HG03095 (cell line): Measurements from ENCODE around the gene ANKRD44.

ENCODE experiments used
- ATAC-seq: cut with Tn5 transposase; IDR thresholded peaks from one replicate; pipeline ENCODE4 v1.9.1; 2021; ENCODE audit warnings: moderate library complexity; ENCODE audit not compliant: unreplicated experiment

ANKRD44 gene

DNA sequence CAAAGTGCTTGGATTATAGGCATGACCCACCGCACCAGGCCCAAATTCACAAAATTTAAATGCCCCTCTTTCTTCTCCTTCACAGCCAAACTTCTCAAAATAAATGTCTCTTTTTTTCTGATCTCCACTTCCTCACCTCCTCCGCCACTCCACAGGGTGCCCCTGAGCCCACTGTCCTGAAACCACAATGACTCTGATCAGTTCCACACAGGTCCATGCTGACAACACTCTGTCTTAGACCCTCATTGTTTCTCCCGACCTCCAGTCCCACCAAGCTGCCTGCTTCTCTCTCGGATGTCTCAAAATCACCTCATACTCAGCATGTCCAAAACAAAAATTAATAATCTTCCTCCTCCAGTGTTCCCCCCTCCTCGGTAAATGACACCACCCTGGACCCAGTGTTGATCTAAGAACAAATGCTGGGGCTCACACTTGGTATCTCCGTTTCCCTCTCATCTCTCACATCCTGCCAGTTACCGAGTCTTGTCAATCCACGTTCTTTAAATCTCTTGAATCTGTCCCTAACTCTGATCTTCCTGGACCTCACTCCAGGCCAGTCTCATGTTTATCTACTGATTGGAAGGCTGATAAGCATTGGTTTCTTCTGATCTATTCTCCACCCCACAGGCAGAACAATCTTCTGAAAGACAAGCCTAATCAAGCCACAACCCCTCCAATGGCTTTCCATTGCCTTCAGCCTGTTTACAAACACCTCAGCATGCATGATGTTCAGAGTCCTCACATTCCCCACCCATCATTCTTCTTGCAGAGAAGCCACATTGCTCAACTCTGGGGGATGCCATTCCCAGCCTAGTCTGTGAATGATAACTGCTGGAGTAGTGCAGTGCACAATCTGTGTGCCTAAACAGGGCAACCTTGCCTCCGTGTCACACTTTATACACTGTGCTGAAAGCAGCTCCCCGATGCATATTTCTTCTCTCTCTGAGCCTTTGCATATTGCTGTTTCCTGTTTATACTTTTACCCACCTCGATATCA, 12.4 kb upstream of the ANKRD44 start:
- ATAC-seq: peak; percentile 39

DNA sequence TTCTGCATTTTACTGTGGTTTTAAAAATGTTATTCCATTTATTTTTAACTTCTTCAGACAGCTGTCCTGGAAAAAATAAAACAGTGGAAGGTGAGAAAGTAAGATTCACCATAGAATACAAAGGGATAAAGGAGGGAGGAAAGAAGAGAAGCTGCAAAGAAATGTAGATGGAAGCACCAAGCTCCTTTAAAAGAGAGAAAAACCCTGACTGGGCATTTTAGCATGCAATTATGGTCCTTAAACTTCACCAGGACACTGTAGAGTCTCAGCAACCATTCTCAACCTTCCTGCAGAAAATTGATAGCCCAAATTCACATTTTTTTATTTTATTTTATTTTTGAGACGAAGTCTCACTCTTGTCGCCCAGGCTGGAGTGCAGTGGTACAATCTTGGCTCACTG, 11.6 kb upstream of the ANKRD44 start:
- ATAC-seq: no peak

DNA sequence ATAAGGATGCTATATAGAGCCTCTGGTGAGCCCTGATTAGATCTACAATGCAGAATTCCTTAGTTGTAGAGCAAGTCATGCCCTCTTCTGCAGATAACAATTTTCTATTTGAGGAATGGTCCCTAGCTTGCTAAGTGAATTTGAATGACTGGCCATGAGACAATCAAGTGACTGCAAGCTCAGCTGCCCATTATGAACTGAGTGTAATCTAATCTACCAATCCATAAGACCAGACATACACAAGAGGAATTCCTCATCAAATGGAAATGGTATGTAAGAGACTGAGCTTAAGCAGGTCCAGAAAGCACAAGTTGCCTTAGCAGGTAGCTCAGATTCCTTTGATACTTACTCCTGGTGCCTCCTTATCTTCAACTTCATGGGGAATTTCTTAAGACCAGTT, 4.8 kb upstream of the ANKRD44 start:
- no peak for ATAC-seq

DNA sequence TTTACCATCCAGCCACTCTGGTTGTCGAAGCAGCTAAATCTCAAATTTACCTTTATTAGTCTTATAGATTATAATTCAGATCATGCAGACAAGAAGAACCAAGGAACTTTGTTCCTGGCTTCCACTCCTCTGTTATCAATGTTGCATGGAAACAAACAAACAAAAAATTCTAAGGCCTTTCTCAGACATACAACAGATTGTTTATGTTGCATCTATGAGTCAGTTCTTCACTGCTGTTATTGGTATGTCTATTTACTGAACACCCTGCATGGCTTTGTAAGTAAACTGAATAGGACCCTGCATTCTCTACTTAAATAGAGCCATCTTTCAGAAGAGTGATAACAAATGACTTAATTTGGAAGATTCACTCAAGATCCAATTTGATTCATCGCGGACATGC, 1.6 kb upstream of the ANKRD44 start:
- ATAC-seq: no peak

DNA sequence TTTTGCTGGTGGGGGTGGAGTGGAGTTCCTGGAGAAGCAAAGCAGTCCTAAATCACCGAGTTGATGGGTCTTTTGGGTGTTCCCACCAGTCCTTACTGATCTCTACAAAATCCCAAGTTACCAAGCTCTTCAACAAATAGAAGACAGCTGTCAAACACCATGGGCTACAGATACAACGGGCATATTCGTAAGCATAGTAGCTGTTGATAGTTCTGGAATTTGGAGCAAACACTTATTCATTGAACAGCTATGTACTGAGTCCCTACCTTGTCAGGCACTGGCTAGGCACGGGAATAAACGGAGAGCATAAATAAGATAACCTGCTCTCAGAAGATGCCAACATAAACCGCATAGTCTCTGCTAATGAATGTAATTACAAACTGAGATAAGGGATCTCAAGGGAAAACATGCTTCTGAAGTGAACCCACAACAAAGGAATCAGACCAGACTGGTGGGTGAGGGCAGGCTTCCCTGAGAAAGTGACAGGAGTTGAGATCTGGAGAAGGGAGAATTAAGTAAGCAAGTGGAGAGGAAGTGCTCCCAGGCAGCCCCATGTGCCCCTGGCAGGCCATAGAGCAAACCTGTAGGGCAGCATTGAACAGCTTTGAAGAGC, 947 bp upstream of the ANKRD44 start:
- ATAC-seq: no peak

DNA sequence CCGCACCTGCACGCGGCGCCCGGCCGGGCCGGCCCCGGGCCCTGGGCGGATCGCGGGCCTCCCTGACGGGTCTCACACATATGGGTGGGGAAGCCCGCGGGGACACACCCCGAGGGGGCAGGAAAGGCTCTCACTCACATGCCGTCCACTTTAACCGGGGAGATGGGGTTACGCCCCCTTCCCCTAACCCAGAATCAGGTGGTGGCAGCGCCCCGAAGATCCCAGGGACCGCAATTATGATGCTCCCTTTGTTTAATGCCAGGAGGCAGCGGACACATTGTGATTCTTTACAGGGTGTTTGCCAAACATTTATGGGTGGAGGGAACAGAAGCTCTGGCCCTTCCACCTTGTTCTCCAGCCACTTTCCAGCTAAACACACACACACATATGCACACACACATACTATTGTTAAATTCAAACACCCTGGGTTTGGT, 424 bp upstream of the ANKRD44 start:
- no peak for ATAC-seq

DNA sequence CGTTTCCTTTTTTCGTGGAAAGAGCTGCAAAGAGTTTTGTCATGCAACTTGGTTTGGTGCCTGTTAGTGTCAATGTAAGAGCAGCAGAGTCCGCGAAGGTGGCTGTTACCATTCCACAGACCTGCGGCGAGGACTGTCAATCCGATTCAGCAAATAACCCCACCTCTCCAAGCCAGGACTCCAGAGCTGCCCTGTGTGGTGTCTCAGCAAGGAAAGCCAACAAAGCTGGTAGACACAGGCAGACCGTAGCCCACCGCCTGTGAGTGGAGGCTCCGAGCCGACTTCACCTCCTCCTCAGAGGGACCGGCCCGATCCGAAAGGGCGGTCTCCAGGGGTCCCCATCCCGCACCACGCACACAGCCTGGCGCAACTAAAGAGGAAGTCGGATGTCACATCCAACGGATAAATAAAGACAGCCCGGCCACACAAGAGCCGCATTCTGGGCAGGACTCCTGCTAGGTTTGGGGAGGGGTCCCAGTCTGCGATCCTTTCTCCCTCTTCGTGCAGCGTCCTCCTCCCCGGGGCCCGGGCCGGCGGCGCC, 819 bp downstream of the ANKRD44 start:
- ATAC-seq: no peak

DNA sequence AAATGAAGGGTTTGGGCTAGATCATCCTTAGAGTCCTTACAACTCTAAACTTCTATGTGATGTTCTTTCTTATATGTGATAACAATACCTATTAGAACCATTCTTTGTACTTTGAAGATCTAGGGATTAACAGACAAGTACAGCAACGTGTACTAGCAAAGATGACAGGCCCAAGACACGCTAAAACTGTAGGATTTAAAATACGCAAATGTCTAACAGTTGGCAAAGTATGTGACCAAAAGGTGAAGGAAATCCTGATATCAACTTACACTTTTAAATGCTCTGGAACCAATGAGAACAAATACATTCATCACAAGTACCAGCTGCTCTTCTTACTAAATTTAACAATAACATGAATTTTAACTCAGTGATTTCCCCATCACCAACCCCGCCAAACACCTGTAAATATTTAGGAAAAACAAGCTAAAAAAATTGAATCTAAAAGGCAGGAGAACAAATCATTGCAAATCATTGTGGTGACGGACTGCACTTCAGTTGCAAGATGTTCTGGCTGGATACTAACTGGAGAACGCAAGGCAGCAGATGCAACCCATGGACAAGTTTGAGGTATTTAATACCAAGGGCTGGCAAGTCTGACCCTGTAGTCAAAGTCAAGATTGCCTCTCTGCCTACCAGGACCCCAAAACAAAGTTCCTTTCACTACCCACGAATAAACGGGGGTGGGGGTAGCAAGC, 1.4 kb downstream of the ANKRD44 start:
- no peak for ATAC-seq

DNA sequence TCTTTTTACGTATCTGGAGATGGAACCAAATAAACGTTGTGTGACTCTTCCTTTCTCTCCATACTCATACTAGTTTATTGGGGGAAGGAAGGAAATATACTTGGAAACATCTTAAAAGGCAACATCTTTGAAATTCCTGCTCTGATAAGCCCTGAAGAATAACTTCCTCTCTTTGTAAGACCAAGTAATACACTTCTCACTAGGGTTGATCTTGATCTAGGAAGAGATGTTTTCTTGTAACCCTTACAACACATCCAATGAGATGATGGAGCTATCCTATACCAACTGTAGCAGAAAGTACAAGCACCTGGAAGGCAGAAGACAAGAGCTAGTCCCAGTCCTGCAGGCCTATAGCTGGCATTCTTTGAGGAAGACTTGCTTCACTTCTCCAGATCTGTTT, 2.0 kb downstream of the ANKRD44 start:
- ATAC-seq: no peak

DNA sequence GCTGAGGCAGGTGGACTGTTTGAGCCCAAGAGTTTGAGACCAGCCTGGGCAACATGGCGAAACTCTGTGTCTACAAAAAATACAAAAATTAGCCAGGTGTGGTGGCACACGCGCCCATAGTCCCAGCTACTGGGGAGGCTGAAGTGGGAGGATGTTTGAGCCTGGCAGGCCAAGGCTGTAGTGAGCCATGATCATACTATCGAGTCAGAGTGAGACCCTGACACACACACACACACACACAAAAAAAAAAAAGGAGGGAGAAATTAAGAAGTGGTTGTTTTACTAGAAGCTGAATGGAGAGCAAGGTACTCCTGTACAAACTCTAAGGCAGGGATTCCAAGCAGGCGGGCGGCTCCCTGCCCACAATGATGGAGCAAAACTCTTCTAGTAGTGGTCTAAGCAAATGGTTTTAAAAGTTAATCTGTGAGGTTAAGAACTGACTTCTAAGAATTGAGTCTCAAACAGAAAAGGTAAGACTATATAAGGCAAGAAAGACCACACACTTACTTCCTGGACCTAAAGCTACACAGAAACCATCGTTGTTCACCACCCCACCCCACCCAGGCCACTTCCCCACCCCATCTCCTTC, 2.6 kb downstream of the ANKRD44 start:
- ATAC-seq: peak; percentile 17

DNA sequence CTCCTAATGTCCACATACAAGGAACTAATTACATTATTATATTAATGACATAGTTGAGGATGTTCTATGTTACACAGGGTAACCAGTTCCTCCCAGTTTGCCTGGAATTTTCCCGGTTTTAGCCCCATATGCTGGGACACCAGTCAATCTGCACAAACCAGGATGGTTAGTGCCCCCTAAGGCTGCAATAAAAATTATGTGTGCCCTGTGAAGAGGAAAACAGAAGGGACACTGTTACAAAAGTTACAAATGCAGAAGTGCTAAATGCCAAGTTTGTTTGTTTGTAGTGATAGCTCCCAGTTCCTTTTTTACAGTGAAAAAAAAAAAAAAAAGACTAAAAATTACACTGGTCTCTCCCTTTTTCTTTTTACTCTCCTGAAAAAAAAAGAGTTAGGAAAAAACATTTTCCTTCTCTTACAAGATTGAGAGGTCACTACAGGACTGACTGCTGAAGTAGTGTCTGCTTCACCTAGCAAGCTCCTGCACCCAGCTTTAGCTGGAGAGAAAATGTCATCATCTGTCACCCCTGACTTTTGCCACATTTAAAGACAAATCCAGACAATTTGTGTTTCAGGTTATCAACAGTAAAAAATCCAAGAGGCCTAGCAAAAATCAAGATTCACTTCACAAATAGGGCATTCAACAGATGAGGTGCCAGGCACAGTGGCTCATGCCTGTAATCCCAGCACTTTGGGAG, 3.2 kb downstream of the ANKRD44 start:
- ATAC-seq: no peak

DNA sequence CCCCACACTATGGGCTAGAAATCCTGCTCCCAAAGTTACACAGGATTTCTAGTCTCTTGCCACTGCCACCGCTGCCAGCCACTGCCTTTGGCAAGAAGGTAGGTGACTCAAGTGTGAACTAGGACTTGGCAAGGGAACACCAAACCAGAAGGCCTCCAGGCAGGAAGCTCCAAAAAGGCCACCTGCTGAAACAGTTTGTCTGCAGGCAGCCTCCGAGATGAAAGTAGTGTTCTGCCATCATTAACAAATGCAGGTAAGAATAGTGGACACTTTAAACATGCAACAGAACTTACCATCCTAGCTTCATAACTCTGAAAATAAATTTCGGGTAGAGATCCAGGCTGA, 3.9 kb downstream of the ANKRD44 start:
- no peak for ATAC-seq

DNA sequence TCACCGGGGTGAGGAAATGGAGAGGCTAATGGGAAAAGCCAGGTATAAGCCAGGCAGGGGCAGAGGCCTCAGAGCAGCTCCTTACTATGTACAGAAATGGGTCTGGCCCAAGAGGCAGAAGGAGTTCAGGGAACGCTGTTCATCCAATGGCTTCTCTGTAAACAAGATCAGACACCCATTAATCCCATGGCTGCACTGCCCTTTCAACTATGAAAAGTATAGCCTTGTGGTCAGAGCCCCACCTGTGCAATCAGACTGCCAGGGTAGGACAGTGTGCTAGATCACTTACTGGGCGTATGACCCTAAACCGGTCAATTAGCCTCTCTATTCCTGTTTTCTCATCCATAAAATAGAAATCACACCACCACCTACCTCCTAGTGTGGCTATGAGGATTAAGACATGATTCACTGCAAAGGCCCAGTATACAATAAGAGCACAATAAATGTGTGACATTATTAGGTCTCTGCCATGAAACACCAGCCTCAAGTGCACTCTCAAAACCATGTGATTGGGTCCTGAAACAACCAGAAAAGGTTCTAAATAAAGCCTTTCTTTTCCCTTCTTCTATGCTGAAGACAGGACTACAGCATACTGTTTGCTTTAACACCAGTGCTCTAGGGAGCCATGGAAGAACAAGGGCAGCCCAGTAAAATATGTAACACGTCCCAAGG, 4.4 kb downstream of the ANKRD44 start:
- ATAC-seq: no peak

DNA sequence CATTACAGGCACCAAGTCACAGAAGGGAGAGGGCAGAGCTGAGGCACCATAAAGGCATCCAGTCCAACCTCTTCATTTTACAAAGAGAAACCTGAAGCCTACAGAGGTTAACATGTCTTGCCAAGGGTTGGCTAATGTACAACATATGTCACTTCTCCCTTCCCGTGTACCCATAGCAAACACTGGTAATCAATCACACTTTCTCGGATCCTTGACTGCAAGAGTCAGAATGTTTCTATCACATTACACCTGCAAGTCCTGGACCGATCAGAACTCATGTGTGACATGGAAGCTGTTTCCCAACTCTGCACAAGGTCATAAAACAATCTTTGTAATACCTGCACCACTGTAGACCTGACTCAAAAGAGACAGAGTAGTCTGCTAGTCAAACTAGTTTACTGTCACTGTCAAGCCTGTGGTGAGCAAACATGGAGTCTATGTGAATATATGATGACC, 6.0 kb downstream of the ANKRD44 start:
- peak; percentile 25 for ATAC-seq

DNA sequence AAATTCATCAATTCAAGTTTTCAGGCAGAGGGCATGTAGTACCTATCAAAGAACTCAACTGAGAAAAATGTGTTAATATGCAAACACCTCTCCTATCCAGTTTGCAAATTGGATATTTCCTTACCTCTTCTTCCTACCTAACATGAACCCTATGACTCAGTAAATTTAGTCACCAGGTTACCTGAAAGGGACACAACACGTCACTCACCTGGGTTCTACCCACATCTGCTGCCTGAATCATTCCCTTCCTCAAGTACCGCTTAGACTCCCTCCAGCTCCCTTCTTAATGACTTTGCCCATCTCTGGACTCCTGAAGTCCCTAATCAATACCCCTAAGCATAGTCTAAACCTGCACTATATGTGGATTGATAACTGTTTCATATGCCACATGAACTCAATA, 10.4 kb downstream of the ANKRD44 start:
- no peak for ATAC-seq

DNA sequence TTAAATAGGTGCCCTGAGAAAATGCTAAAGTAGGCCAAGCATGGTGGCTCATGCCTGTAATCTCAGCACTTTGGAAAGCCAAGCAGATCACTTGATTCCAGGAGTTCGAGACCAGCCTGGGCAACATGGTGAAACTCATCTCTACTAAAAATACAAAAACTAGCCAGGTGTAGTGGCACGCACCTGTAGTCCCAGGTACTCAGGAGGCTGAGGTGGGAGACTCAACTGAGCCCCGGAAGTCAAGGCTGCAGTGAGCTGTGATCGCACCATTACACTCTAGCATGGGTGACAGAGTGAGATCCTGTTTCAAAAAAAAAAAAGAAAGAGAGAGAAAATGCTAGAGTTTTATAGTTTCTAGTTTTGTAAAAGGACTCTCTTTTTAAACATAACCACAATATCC, 12.0 kb downstream of the ANKRD44 start:
- ATAC-seq: no peak

DNA sequence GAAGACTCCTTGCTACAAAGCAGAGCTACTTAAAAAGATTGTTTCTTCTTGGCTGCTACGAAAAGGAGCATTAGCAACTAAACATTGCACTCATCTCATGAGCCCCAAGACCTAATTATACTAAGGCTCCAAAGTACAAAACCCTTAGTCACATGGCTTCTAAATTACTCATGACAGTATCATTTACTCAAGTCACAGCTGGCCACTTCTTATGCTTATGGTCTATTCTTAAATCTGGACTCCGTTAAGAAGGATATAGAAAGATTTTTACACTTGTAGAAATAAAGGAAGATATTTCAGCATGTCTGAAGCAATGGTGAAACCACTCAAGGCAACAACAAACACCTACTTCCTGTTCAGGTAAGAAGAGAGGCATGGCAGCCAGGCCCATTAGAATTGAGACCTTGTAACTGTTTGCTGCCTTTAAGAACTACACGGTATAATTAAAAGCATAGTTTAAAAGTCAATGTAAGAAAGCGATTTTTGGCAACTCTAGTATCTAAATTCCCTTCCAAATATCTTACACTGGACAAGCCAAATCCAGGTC, 12.7 kb downstream of the ANKRD44 start:
- ATAC-seq: no peak

DNA sequence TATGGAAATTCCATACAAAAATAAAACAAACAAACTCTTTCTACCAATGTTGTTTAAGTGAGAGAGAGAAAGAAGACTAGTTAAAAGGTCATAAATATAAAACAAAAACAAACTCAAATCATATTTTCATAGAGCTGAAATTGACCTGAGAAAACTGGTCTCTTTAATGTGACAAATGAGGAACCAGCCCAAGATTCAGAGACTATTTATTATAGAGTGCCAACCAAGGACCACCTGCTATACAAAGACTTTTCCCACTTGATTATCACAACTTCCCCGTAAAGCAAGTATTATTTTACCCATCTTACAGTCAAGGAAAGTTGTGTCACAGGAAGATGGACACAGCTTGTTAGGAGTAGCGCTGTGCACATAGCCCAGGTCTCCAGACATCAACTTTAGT, 13.3 kb downstream of the ANKRD44 start:
- ATAC-seq: no peak

DNA sequence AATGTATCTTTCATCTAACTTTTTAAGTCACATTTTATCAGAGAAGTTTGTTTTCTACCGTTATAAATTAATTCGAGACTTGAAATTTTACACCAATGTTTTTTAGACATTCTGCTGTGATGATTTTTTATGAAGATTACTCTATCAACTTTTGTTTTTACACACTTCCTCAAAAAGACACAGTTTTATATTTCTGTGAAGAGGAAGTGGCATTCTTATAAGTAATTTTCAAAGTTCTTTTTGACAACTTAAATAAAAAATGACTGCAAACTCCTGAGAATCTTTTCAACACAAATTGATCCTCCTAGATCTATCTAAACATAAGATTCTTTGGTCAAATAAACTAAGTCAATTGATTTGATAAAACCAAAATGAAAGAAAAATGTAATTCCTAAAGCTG, 13.7 kb downstream of the ANKRD44 start:
- no peak for ATAC-seq

DNA sequence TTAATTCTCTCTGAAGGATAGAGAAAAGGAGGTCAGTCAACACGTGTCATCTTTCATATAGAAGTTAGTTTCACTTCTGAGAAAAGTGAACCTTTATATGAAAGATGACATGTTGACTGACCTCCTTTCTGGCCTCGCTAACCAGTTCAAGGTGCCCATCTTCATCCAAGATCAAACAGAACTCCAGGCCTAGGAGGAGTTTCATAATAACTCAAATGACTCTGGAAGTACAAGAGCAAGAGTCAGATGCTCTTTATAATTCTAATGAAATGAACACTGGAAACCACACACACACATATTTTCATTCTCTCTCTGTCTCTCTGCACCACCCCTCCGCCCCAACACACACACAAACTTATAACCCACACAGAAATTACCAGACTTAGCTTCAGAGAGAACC, 16.3 kb downstream of the ANKRD44 start:
- peak; percentile 40 for ATAC-seq
